Measurements from ENCODE around the gene MAPT. TPM values are rescaled to one million over a fixed set of nuclear protein-coding genes. Genes with fewer than 3 reads are reported as not detected.

MAPT gene
- total and polyA plus RNA-seq, 2 of the 4 experiments (the other 2 are of a cell fraction): 0.18 to 0.19 TPM

GRCh38 chr17:45995627-45996270 is 101.4 kb downstream of the MAPT start:
- Histone ChIP-seq H3K4me2 (ENCODE audit: low read depth, low read length) (no peak overlapping the region), H3K9ac (ENCODE audit: low read depth, low read length) (no peak overlapping the region), H4K8ac (ENCODE audit: low read depth in 2 of 2, low read length in 2 of 2) (no peak overlapping the region), H4K91ac (ENCODE audit: insufficient read depth, low read depth, low read length) (no peak overlapping the region), H3K27me3 (ENCODE audit: control insufficient read depth, insufficient read depth, low read length) (peaks cover 10% of the 10 kb centered on the region; the same call in 1 of the 2 replicates), H2BK120ac (ENCODE audit: low read depth, low read length) (no peak overlapping the region), H2AK9ac (replicated peaks; ENCODE audit: low read depth, low read length, poor library complexity) (no peak overlapping the region), H3K18ac (ENCODE audit: low read depth, low read length) (no peak overlapping the region), H3K4ac (ENCODE audit: low read depth, low read length) (no peak overlapping the region), H3K14ac (replicated peaks; ENCODE audit: low read depth, low read length) (no peak overlapping the region), H3K23ac (ENCODE audit: low read depth, low read length) (no peak overlapping the region), H3K36me3 (ENCODE audit: control insufficient read depth, insufficient read depth, low read length) (no peaks in the 10 kb centered on the region), H2BK20ac (ENCODE audit: low read depth, low read length) (no peak overlapping the region), H3K9me3 (ENCODE audit: control insufficient read depth, insufficient read depth, low read length) (no peaks in the 10 kb centered on the region), H3K9me1 (ENCODE audit: insufficient read depth, low read length) (no peaks in the 10 kb centered on the region; the same call in 1 of the 2 replicates), H3K4me3 (ENCODE audit: insufficient read depth, low read depth, low read length) (no peak overlapping the region), H3K4me1 (ENCODE audit: control insufficient read depth, insufficient read depth, low read length) (peaks cover 2% of the 10 kb centered on the region; the same call in 1 of the 2 replicates), H2BK15ac (ENCODE audit: low read depth, low read length) (no peak overlapping the region), H2AFZ (replicated peaks; ENCODE audit: low read length, poor library complexity) (no peak overlapping the region), H4K20me1 (ENCODE audit: insufficient read depth, low read length) (no peaks in the 10 kb centered on the region), H2BK5ac (ENCODE audit: low read depth, low read length, poor library complexity, severe bottlenecking) (no peak overlapping the region), H3K79me1 (ENCODE audit: low read depth in 1 of 2, low read length in 2 of 2) (no peaks in the 10 kb centered on the region), H3K56ac (ENCODE audit: extremely low read depth, insufficient read depth, low read length) (no peak overlapping the region), H2AK5ac (ENCODE audit: low read depth, low read length) (no peak overlapping the region), H4K5ac (ENCODE audit: low read depth, low read length) (no peak overlapping the region), H3K27ac (ENCODE audit: insufficient read depth, low read length) (no peak overlapping the region)
- ATAC-seq (ENCODE audit: low read depth): no peak
- in situ Hi-C loops (cut with MboI; ENCODE audit: low sequenced_read_pairs): no loop called here
- intact Hi-C loops (cut with micrococcal nuclease): no loop called here
- BruUV-seq (replicated peaks): no TSS peak
- no peak for TF ChIP-seq MAFK (IDR thresholded peaks at IDR 0.05; ENCODE audit: low read depth, low read length)
- no peak for TF ChIP-seq RCOR1 (IDR thresholded peaks at IDR 0.05; ENCODE audit: insufficient replicate concordance, low read length)
- TF ChIP-seq SMC3 (IDR thresholded peaks at IDR 0.05; ENCODE audit: low read depth, low read length): no peak
- no peak for TF ChIP-seq POLR2A (IDR thresholded peaks at IDR 0.05; ENCODE audit: low read depth, low read length)
- no peak for TF ChIP-seq NFE2L2 (IDR thresholded peaks at IDR 0.05; ENCODE audit: low read depth, low read length)
- no peak for TF ChIP-seq CEBPB (IDR thresholded peaks at IDR 0.05; ENCODE audit: low read depth, low read length)
- TF ChIP-seq MXI1 (IDR thresholded peaks at IDR 0.05; ENCODE audit: borderline replicate concordance, low read depth, low read length): no peak
- TF ChIP-seq CTCF (conservative IDR thresholded peaks at IDR 0.05; ENCODE audit: low read depth, low read length): no peak
- no peak for TF ChIP-seq RFX5 (IDR thresholded peaks at IDR 0.05; ENCODE audit: low read depth, low read length)
- no peak for TF ChIP-seq CHD1 (IDR thresholded peaks at IDR 0.05; ENCODE audit: low read depth, low read length)
- TF ChIP-seq, protein P1, sequence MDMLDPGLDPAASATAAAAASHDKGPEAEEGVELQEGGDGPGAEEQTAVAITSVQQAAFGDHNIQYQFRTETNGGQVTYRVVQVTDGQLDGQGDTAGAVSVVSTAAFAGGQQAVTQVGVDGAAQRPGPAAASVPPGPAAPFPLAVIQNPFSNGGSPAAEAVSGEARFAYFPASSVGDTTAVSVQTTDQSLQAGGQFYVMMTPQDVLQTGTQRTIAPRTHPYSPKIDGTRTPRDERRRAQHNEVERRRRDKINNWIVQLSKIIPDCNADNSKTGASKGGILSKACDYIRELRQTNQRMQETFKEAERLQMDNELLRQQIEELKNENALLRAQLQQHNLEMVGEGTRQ (IDR thresholded peaks at IDR 0.05; ENCODE audit: low read depth, low read length): no peak
- no peak for TF ChIP-seq RAD21 (IDR thresholded peaks at IDR 0.05; ENCODE audit: low read length)
- no peak for TF ChIP-seq ELK1 (IDR thresholded peaks at IDR 0.05; ENCODE audit: borderline replicate concordance, low read depth, low read length)
- TF ChIP-seq BHLHE40 (IDR thresholded peaks at IDR 0.05; ENCODE audit: low read depth, low read length): no peak
- TF ChIP-seq FOS (IDR thresholded peaks at IDR 0.05; ENCODE audit: low read depth, low read length): no peak
- TF ChIP-seq MAZ (IDR thresholded peaks at IDR 0.05; ENCODE audit: borderline replicate concordance, low read depth, low read length): no peak
- ChIA-PET CTCF (no interaction called here), POLR2A (ENCODE audit: unreplicated experiment) (no interaction called here)
- DNase-seq: no peak
- dilution Hi-C loops (cut with HindIII; ENCODE audit: low sequenced_read_pairs, unreplicated experiment): no loop called here
- 49% methylated on average over 5 of the region's 14 CpGs; no CpG with 5 or more reads in 1 of the 2 experiments for WGBS, 2 experiments (ENCODE audit: extremely low coverage in 2 of 2, insufficient read length in 1 of 2)

Data from IMR-90 (cell line).